ENCODE data around the gene BRD7.

BRD7 gene

GRCh38 chr16:50276801-50277555, 91.8 kb downstream of the BRD7 start:
- no peaks in the 10 kb centered on the region for H3K36me3 ChIP-seq (ENCODE audit: control insufficient read depth, insufficient read depth, low read length)
- TF ChIP-seq, protein P1, sequence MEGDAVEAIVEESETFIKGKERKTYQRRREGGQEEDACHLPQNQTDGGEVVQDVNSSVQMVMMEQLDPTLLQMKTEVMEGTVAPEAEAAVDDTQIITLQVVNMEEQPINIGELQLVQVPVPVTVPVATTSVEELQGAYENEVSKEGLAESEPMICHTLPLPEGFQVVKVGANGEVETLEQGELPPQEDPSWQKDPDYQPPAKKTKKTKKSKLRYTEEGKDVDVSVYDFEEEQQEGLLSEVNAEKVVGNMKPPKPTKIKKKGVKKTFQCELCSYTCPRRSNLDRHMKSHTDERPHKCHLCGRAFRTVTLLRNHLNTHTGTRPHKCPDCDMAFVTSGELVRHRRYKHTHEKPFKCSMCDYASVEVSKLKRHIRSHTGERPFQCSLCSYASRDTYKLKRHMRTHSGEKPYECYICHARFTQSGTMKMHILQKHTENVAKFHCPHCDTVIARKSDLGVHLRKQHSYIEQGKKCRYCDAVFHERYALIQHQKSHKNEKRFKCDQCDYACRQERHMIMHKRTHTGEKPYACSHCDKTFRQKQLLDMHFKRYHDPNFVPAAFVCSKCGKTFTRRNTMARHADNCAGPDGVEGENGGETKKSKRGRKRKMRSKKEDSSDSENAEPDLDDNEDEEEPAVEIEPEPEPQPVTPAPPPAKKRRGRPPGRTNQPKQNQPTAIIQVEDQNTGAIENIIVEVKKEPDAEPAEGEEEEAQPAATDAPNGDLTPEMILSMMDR (IDR thresholded peaks at IDR 0.05), result no peak
- no peaks in the 10 kb centered on the region for H3K27me3 ChIP-seq (ENCODE audit: control insufficient read depth, insufficient read depth, low read length)
- H3K4me3 ChIP-seq (ENCODE audit: low read depth, low read length), result no peak overlapping the region
- no peak overlapping the region for H2AFZ ChIP-seq
- no peaks in the 10 kb centered on the region for H3K9me3 ChIP-seq (ENCODE audit: control insufficient read depth, low read length)
- H3K4me1 ChIP-seq, result no peaks in the 10 kb centered on the region
- H3K9ac ChIP-seq, result no peak overlapping the region
- H3K79me2 ChIP-seq, result no peaks in the 10 kb centered on the region
- no peak overlapping the region for H3K27ac ChIP-seq
- no peak overlapping the region for H3K4me2 ChIP-seq (ENCODE audit: low read length)

- Histone ChIP-seq H3K9ac (no peak overlapping the region), H3K79me2 (no peaks in the 10 kb centered on the region), H3K9me3 (ENCODE audit: control insufficient read depth, low read length) (no peaks in the 10 kb centered on the region), H3K4me2 (ENCODE audit: low read length) (no peak overlapping the region), H3K27ac (no peak overlapping the region), H3K4me1 (no peaks in the 10 kb centered on the region), H2AFZ (no peak overlapping the region), H3K27me3 (ENCODE audit: control insufficient read depth, insufficient read depth, low read length) (no peaks in the 10 kb centered on the region), H3K36me3 (ENCODE audit: control insufficient read depth, insufficient read depth, low read length) (no peaks in the 10 kb centered on the region), H3K4me3 (ENCODE audit: low read depth, low read length) (no peak overlapping the region)
- TF ChIP-seq, protein P1 (IDR thresholded peaks at IDR 0.05), result no peak
These were observed 92.5 kb downstream of the BRD7 start for GRCh38 chr16:50276326-50276640.

DNA sequence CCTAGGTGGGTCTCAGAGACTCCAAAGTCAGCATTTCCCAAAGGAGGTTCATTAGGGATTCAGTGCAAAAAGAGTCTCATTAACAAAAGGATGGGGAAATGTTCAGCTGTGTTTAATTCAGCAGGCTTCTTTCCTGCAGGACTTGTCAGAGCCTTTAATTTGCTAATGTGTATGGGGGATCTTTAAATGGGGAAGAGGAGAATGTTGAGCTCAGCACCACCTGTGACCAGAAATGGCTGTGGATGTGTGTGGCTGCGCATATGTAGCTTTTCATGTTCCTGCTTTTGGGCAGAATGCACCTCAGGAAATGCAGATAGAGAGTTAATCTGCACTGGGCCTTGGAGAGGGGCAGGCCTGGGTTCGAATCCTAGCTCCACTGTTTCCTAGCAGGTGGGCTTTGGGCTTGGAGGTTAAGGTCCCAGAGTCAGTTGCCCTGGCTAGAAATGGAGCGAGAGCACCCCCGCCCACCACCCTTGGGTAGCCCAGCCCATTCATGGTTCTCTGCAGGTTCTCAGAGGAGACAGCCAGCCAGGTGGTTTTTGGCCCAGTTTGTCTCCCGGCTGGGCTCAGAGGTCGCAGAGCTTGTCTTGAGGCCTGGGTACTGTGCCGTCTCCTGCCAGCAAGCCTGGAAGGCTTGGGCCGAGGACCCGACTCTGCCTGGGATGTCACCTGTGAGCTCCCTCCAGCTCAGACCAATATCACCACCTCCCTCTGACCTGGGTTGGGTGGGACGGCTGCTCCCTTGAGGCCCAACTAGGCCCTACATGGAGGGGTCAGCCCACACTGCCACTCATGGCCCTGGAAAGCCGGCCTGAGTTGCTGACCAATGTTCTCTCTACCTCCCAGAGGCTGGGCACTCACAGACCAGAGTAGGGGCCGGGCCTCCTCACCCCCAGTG, 93.1 kb downstream of the BRD7 start:
- H3K9me3 ChIP-seq (ENCODE audit: control insufficient read depth, low read length), result no peaks in the 10 kb centered on the region
- H3K79me2 ChIP-seq, result no peaks in the 10 kb centered on the region
- H3K27me3 ChIP-seq (ENCODE audit: control insufficient read depth, insufficient read depth, low read length), result no peaks in the 10 kb centered on the region
- H3K36me3 ChIP-seq (ENCODE audit: control insufficient read depth, insufficient read depth, low read length), result no peaks in the 10 kb centered on the region
- H3K9ac ChIP-seq, result no peak overlapping the region
- H3K4me3 ChIP-seq (ENCODE audit: low read depth, low read length), result no peak overlapping the region
- no peak overlapping the region for H3K4me2 ChIP-seq (ENCODE audit: low read length)
- TF ChIP-seq, protein P1 (IDR thresholded peaks at IDR 0.05), result no peak
- H3K4me1 ChIP-seq, result no peaks in the 10 kb centered on the region
- no peak overlapping the region for H2AFZ ChIP-seq
- no peak overlapping the region for H3K27ac ChIP-seq

- TF ChIP-seq, protein P1 (IDR thresholded peaks at IDR 0.05), result no peak
- Histone ChIP-seq H3K36me3 (ENCODE audit: control insufficient read depth, insufficient read depth, low read length) (no peaks in the 10 kb centered on the region), H3K27ac (no peak overlapping the region), H3K4me2 (ENCODE audit: low read length) (no peak overlapping the region), H3K9me3 (ENCODE audit: control insufficient read depth, low read length) (no peaks in the 10 kb centered on the region), H3K27me3 (ENCODE audit: control insufficient read depth, insufficient read depth, low read length) (no peaks in the 10 kb centered on the region), H3K4me3 (ENCODE audit: low read depth, low read length) (no peak overlapping the region), H3K4me1 (no peaks in the 10 kb centered on the region), H3K9ac (no peak overlapping the region), H2AFZ (no peak overlapping the region), H3K79me2 (no peaks in the 10 kb centered on the region)
These were observed 93.7 kb downstream of the BRD7 start for GRCh38 chr16:50275098-50275415.
